Endothelial cell of umbilical vein (primary cell): ENCODE results near the gene FRK. TPM values are rescaled to one million over a fixed set of nuclear protein-coding genes. Genes with fewer than 3 reads are reported as not detected.
A peak's percentile ranks its signal among the peaks of the same experiment; 100 is the strongest.

Source experiments
- BruUV-seq: library from RNA; stranded (reverse); fragments of 400-500 nt; replicated peaks from 2 replicates; lab custom pipeline; 2021; lab: Mats Ljungman, UMichigan
- CTCF ChIA-PET: fragments of 300-600, 350-600 bp; sonication (Branson Sonifier 250); formaldehyde crosslinking; loops from one replicate; lab custom pipeline; 2021; ENCODE audit warnings: antibody characterized with exemption, inconsistent platforms; lab: Charles Lee
- POLR2A ChIA-PET: fragments of 300-600, 350-600 bp; sonication (Branson Sonifier 250); formaldehyde crosslinking; loops from one replicate; lab custom pipeline; 2021; ENCODE audit warnings: antibody characterized with exemption, inconsistent platforms; lab: Charles Lee
- DNase-seq: peaks from one replicate; pipeline ENCODE4 v3.0.0-alpha.2; 2011; ENCODE audit warnings: low read depth, low spot score
- FAIRE-seq: peaks from 2 replicates; lab custom pipeline; 2011; peaks lifted over from hg19 to GRCh38; lab: Jason Lieb, UNC
- H2AFZ ChIP-seq: 2 replicates; pipeline ENCODE4 v1.6.0; 2012; ENCODE audit warnings: low read depth, low read length, control low read depth, inconsistent platforms
- H3K27ac ChIP-seq: 2 replicates; pipeline ENCODE4 v1.5.1; 2011; ENCODE audit warnings: low read depth, mild to moderate bottlenecking, control low read depth, low read length, moderate library complexity; ENCODE audit not compliant: insufficient read depth
- H3K27me3 ChIP-seq, 2 experiments: 2 replicates each; pipeline versions ENCODE4 v1.6.0 to v1.6.1; 2011; ENCODE audit warnings: low read length in 2 of 2, mixed read lengths in 1 of 2; ENCODE audit not compliant: control insufficient read depth in 2 of 2, insufficient read depth in 2 of 2
- H3K36me3 ChIP-seq, 2 experiments: 2 replicates in 1 of 2; 3 replicates in 1 of 2; pipeline ENCODE4 v1.5.1; 2011; ENCODE audit warnings: low read length in 2 of 2, mild to moderate bottlenecking in 1 of 2, moderate library complexity in 1 of 2; ENCODE audit not compliant: control insufficient read depth in 2 of 2, insufficient read depth in 2 of 2; ENCODE audit errors: extremely low read depth in 1 of 2
- H3K4me1 ChIP-seq: 3 replicates; pipeline ENCODE4 v1.5.1; 2011; ENCODE audit warnings: mild to moderate bottlenecking, low read length; ENCODE audit not compliant: control insufficient read depth, insufficient read depth; ENCODE audit errors: extremely low read depth
- H3K4me2 ChIP-seq: 2 replicates; pipeline ENCODE4 v1.6.1; 2011; ENCODE audit warnings: low read length, control low read depth, mixed read lengths; ENCODE audit not compliant: insufficient read depth
- H3K4me3 ChIP-seq, 3 experiments: fragments of 200-600 bp in 1 of 3; sonication (generic), shearing (Covaris generic) in 1 of 3; replicated peaks in 1 of 3; 2 replicates each; pipeline ENCODE4 v1.5.1; 2011 to 2016; ENCODE audit warnings: control low read depth in 3 of 3, low read length in 3 of 3, mild to moderate bottlenecking in 2 of 3, inconsistent platforms in 1 of 3, low read depth in 1 of 3, moderate library complexity in 1 of 3; ENCODE audit not compliant: insufficient read depth in 1 of 3
- H3K79me2 ChIP-seq: 2 replicates; pipeline ENCODE4 v1.6.0; 2012; ENCODE audit warnings: low read length, inconsistent platforms; ENCODE audit not compliant: control insufficient read depth, insufficient read depth
- H3K9ac ChIP-seq: replicated peaks from 2 replicates; pipeline ENCODE3; 2011; ENCODE audit warnings: low read length, control low read depth; ENCODE audit not compliant: insufficient read depth; ENCODE audit errors: extremely low read depth
- H3K9me1 ChIP-seq: replicated peaks from 3 replicates; pipeline ENCODE4 v1.6.0; 2011; ENCODE audit warnings: mild to moderate bottlenecking, low read length; ENCODE audit not compliant: control insufficient read depth, insufficient read depth; ENCODE audit errors: extremely low read depth
- H3K9me3 ChIP-seq: replicated peaks from 2 replicates; pipeline ENCODE4 v1.5.1; 2012; ENCODE audit warnings: low read length, inconsistent platforms; ENCODE audit not compliant: control insufficient read depth, insufficient read depth
- H4K20me1 ChIP-seq: replicated peaks from 2 replicates; pipeline ENCODE3; 2011; ENCODE audit warnings: mild to moderate bottlenecking, low read length; ENCODE audit not compliant: control insufficient read depth, insufficient read depth; ENCODE audit errors: extremely low read depth
- EZH2 ChIP-seq: IDR thresholded peaks from 2 replicates; pipeline ENCODE4 v1.6.1; 2012; ENCODE audit warnings: borderline replicate concordance, low read depth, mild to moderate bottlenecking, moderate library complexity, low read length, inconsistent platforms; ENCODE audit not compliant: severe bottlenecking
- FOS ChIP-seq: IDR thresholded peaks from 2 replicates; pipeline ENCODE4 v1.6.1; 2011; ENCODE audit warnings: mild to moderate bottlenecking, low read length, moderate library complexity, borderline replicate concordance; ENCODE audit not compliant: insufficient read depth
- GATA2 ChIP-seq: IDR thresholded peaks from 2 replicates; pipeline ENCODE4 v1.7.0; 2011; ENCODE audit warnings: low read depth, mild to moderate bottlenecking, moderate library complexity, mixed read lengths, low read length; ENCODE audit not compliant: insufficient read length, insufficient read depth
- JUN ChIP-seq: IDR thresholded peaks from 2 replicates; pipeline ENCODE4 v1.6.1; 2011; ENCODE audit warnings: borderline replicate concordance, low read depth; ENCODE audit not compliant: insufficient read length, insufficient read depth
- MAX ChIP-seq: IDR thresholded peaks from 2 replicates; pipeline ENCODE4 v1.6.1; 2011; ENCODE audit not compliant: insufficient read depth, insufficient read length
- MYC ChIP-seq: IDR thresholded peaks from one replicate; pipeline ENCODE4 v1.6.1; 2011; ENCODE audit warnings: mild to moderate bottlenecking, low read depth, low read length
- POLR2A ChIP-seq: IDR thresholded peaks from 2 replicates; pipeline ENCODE4 v1.6.1; 2012; ENCODE audit warnings: low read depth, mild to moderate bottlenecking, control low read depth, low read length
- POLR2AphosphoS5 ChIP-seq: IDR thresholded peaks from 2 replicates; pipeline ENCODE4 v1.6.1; 2012; ENCODE audit warnings: low read depth, mild to moderate bottlenecking, control low read depth, low read length, moderate library complexity; ENCODE audit not compliant: insufficient read depth
- dilution Hi-C: fragments of 300-500 bp; cut with MboI; formaldehyde crosslinking; loops from one replicate; pipeline ENCODE4 v1.15.0; 2019; ENCODE audit warnings: low sequenced_read_pairs; ENCODE audit not compliant: extremely low pct_ligation_motif_present
- intact Hi-C: fragments of 100-400 bp; cut with micrococcal nuclease; formaldehyde crosslinking; loops from one replicate; pipeline ENCODE4 v1.10.0; 2022
- polyA plus RNA-seq, 4 experiments: library from polyadenylated mRNA; depleted of rRNA in 3 of 4; stranded (reverse) in 3 of 4; unstranded in 1 of 4; fragments of >200 nt; gene quantifications; 2 replicates each; pipeline versions ENCODE4 v1.2.1 to v1.2.3, GENCODE V29; 2011 to 2012; ENCODE audit warnings: missing spikeins in 1 of 4
- total RNA-seq: library from RNA; stranded (reverse); gene quantifications from 2 replicates; pipeline ENCODE4 v1.2.3, GENCODE V29; 2021
- TF ChIP-seq, protein P1 (sequence below), 2 donors: IDR thresholded peaks; 1 replicate in 1 of 2; 2 replicates in 1 of 2; pipeline ENCODE4 v1.5.1; 2011; ENCODE audit warnings: low read length in 2 of 2, mild to moderate bottlenecking in 2 of 2, moderate library complexity in 2 of 2, control low read depth in 1 of 2, inconsistent platforms in 1 of 2, low read depth in 1 of 2; ENCODE audit not compliant: insufficient read depth in 1 of 2; ENCODE audit errors: extremely low read depth in 1 of 2

The FRK gene
- total and polyA plus RNA-seq, 2 donors (not counting 3 experiments of a cell fraction or from before 2014, with no cell fraction given) = 0.01 TPM; not detected in 1

DNA sequence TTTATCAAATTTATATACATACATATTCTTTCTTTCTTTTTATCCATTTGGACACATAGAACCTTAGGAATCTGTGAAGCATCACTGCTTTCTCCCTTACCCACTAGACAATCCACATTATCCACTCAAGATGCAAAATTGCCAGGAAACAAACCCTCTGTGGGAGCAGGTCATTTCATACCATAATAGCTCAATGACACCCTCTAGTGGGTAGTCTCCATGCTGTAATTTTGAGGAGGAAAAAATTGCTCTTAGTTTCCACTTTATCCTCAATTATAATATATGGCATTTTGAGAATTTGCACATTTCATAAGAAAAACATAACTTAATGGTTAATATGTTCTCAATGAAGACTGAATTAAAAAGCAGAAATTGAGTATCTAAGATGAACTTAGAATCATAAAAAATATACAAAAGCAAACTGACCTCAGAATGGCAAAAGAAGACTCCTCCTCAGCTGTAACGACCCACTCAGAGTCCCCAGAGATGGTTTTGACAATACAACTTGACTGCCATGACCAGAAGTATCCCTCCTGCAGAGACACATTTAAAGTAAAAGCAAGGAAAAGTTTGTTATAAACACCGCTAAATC is 164.1 kb downstream of the FRK start:
- intact Hi-C loops = loop anchor here (2.0 to 5.0 kb wide), 3 partner anchors 201 to 1902 kb away; no protein-coding TSS in a partner anchor
- peak; percentile 68 for FAIRE-seq
- no TSS peak for BruUV-seq

GRCh38 chr6:115894426-115894992 is 166.2 kb downstream of the FRK start:
- Histone ChIP-seq H4K20me1 (no peaks in the 10 kb centered on the region), H3K36me3 (no peaks in the 10 kb centered on the region), H3K9ac (no peak overlapping the region), H3K4me3 (no peak overlapping the region), H2AFZ (no peak overlapping the region), H3K9me3 (no peaks in the 10 kb centered on the region), H3K9me1 (no peaks in the 10 kb centered on the region), H3K79me2 (no peaks in the 10 kb centered on the region), H3K27ac (no peak overlapping the region), H3K4me2 (no peak overlapping the region), H3K4me1 (no peaks in the 10 kb centered on the region), H3K27me3 (no peaks in the 10 kb centered on the region)
- dilution Hi-C loops (no loop called here), intact Hi-C loops (no loop called here)
- CTCF ChIA-PET = no interaction called here
- no TSS peak for BruUV-seq
- DNase-seq (no peak), FAIRE-seq (no peak)
- POLR2A ChIA-PET = no interaction called here
- TF ChIP-seq MYC (no peak), MAX (no peak), POLR2A (no peak), FOS (no peak), GATA2 (no peak), JUN (no peak), POLR2AphosphoS5 (no peak), EZH2 (no peak)
- TF ChIP-seq, protein P1, sequence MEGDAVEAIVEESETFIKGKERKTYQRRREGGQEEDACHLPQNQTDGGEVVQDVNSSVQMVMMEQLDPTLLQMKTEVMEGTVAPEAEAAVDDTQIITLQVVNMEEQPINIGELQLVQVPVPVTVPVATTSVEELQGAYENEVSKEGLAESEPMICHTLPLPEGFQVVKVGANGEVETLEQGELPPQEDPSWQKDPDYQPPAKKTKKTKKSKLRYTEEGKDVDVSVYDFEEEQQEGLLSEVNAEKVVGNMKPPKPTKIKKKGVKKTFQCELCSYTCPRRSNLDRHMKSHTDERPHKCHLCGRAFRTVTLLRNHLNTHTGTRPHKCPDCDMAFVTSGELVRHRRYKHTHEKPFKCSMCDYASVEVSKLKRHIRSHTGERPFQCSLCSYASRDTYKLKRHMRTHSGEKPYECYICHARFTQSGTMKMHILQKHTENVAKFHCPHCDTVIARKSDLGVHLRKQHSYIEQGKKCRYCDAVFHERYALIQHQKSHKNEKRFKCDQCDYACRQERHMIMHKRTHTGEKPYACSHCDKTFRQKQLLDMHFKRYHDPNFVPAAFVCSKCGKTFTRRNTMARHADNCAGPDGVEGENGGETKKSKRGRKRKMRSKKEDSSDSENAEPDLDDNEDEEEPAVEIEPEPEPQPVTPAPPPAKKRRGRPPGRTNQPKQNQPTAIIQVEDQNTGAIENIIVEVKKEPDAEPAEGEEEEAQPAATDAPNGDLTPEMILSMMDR (IDR thresholded peaks at IDR 0.05; ENCODE audit: extremely low read depth in 1 of 2, insufficient read depth in 1 of 2, low read depth in 1 of 2, low read length in 2 of 2) = no peak

More for the DNA sequence above, 164.1 kb downstream of the FRK start:
- Histone ChIP-seq H3K4me2 (no peak overlapping the region), H3K4me1 (no peaks in the 10 kb centered on the region), H3K79me2 (no peaks in the 10 kb centered on the region), H2AFZ (no peak overlapping the region), H3K9me1 (no peaks in the 10 kb centered on the region), H3K27me3 (no peaks in the 10 kb centered on the region), H3K27ac (no peak overlapping the region), H3K9ac (no peak overlapping the region), H3K9me3 (no peaks in the 10 kb centered on the region), H3K4me3 (no peak overlapping the region), H4K20me1 (no peaks in the 10 kb centered on the region), H3K36me3 (no peaks in the 10 kb centered on the region)
- no peak for TF ChIP-seq JUN
- TF ChIP-seq, protein P1 (IDR thresholded peaks at IDR 0.05; ENCODE audit: extremely low read depth in 1 of 2, insufficient read depth in 1 of 2, low read depth in 1 of 2, low read length in 2 of 2) = peak; percentile 47 to 55
- ChIA-PET POLR2A (no interaction called here), CTCF (interaction anchor here (0.6 to 2.2 kb wide), 16 partner anchors 9 to 1916 kb away, joined by 3 to 41 read pairs (median 5); no protein-coding TSS in a partner anchor)
- DNase-seq = peak; percentile 37
- dilution Hi-C loops = no loop called here
